ENCODE results near the gene INPP1.
"Not testable (repeated sequence)": the region's sequence is repeated elsewhere in the genome, so short reads cannot be mapped to it uniquely, and the experiment has no call there.

INPP1 gene, protein sequence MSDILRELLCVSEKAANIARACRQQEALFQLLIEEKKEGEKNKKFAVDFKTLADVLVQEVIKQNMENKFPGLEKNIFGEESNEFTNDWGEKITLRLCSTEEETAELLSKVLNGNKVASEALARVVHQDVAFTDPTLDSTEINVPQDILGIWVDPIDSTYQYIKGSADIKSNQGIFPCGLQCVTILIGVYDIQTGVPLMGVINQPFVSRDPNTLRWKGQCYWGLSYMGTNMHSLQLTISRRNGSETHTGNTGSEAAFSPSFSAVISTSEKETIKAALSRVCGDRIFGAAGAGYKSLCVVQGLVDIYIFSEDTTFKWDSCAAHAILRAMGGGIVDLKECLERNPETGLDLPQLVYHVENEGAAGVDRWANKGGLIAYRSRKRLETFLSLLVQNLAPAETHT

DNA sequence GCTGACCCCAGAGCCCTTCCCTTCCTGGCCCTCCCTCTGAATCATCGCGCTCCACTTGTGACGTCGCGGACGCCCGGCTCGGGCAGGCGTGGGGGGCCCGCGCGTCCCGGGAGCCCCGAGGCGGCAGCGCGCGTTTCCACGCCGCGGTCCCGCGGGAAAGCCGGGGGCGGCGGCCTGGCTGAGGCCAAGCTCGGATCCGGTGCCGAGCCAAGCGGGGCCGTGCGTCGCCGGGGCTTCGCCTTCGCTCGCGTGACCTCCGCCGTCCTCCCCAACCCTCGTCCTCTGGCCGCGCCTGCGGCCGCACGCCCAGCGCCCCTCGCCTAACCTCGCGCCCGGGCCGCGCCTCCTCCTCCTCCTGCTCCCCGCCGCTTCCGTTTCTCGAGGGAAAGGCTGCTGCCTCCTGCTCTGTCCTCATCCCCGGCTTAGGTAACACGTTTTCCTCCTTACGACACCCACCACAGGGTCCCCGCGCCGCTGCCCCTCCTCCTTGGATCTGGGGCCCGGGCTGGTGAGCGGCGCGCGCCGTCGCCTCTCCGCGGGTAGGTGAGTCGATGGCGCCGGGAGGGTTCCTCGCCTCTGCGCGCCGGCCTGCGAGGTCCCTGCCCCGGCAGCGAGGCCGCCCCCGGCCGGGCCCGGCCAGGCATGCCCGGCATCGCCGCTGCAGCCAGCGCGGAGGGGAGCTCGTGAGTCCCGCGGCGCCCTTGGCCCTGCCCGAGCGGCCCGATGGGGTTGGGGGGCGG lies at the start of gene INPP1:
INPP1 (plus strand) TSS at position 54 of the 740 bp plus-strand sequence. CDS start 16,514 bp downstream, outside the sequence.
- DNase-seq (ENCODE audit: low spot score) = peak; percentile 14

DNA sequence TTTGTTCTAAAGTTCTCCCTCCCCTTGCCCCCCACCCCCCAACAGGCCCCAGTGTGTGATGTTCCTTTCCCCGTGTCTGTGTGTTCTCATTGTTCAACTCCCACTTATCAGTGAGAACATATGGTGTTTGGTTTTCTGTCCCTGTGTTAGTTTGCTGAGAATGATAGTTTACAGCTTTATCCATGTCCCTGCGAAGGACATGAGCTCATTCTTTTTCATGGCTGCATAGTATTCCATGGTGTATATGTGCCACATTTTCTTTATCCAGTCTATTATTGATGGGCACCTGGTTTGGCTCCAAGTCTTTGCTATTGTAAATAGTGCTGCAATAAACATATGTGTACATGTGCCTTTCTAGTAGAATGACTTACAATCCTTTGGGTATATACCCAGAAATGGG lies 45.5 kb upstream of the INPP1 start:
- DNase-seq (ENCODE audit: low spot score) = not testable (repeated sequence)

DNA sequence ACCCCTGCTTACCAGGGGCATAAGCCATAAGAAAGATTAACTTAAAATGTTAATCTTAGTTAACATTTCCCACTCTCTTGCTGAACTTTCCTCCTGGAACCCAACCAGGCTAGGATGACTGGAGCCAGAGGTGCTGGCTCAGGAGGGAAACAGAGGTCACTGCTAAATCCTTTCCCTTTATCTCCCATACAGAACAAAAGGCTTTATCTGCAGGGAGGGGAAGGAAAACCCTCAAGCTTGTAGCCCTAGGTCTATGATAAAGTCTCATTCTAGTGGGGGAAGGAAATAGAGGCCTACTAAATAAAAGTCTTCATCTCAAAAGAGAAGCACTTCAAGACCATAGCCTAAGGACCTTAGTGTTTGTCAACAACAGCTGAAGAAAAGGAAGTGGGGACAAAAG lies 42.4 kb upstream of the INPP1 start:
- no peak for DNase-seq (ENCODE audit: low spot score)

DNA sequence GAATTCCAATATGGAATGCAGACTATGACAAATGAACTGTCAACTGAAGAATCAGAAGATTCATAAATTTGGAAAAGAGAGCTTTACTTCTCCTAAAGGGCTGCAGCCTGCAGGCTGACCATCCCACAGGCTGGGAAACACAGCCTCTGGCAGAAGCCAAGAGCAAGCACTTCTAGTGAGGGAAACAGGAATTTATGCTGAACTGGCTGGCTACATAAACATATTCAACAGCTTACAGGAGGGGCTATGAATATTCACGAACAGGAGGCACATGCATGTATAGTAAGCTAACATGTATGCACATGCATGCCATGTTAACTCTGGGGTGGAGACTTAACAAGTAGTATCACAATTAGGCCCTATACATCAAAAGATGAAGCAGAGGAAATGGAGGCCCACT lies 41.3 kb upstream of the INPP1 start:
- no peak for DNase-seq (ENCODE audit: low spot score)

DNA sequence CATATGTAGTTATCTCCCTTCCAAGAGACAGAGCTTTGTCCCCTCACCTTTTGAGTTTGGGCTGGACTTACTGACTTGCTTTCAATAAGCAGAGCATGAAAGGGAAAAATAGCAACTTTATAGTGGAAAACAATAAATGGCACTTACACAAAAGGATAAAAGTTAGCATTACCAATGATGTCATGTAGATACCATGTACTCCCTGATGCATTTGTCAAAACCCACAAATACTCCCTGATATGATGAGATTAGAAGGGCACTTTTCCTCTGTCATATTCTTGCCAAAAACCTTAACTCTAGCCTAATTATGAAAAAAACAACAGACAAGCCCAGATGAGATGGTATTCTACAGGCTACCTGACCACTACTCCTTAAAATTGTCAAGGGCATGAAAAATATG lies 39.7 kb upstream of the INPP1 start:
- DNase-seq (ENCODE audit: low spot score) = no peak

DNA sequence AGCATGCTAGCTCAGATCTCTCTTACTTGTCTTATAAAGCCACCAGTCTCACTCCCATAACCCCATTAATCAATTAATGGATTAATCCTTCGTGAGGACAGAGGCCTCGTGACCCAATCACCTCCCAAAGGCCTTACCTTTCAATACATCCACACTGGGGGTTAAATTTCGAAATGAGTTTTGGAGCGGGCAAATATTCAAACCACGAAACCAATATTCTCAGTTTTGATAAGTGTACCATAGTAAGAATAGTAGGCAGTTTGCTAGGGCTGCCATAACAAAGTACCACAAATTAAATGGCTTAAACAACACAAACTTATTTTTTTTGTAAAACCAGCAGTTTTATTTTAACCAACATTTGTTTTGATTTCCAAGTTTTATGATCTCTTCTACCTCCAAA lies 39.0 kb upstream of the INPP1 start:
- no peak for DNase-seq (ENCODE audit: low spot score)

DNA sequence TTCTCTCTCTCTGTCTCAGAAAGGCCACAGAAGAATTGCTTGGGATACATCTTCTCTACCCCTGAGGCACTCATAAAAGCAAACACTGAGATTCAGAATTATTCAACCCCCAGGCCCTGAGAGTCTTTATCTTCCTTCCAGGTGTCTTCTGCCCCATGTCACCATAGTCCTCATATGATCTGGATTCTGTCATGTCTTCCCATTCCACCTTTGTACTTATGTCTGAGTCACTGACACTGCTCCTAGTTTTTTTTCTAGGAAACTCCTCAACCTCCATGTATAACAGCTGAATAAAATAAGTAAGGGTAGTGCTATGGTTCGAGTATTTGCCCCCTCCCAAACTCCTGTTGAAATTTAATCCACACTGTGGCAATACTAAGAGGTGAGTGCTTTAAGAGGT lies 35.4 kb upstream of the INPP1 start:
- DNase-seq (ENCODE audit: low spot score) = no peak

DNA sequence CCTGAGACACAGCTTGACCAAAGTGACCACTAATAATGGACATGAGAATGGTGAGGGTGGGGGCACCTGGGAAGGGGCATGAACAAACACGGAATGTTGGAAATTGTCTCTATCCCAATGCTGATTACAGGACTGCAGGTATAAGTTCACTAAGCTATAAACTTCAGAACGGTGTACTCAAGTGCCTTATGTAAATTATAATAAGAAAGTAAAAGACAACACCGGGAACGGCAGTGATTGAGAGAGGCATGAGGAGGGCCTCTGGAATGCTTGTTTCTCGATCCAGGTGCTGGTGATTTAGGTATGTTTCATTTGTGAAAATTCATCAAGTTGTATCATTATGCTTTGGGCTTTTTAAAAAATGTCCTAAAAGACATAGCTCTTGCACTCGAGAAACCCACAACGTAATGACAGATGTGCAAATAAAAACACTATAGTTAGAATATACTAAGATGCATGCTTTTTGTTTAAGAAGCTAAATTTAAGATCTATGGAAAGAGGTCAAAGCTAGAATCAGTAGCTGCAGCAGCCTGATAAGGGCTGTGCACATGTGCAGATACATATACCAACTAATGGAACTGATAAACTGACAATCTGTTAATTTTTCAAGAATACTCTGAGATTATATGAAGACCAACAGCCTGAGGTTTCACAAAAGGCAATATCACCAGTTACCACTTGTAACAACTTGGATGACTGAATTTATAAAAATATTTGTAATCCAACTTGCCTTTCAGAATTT lies 31.3 kb upstream of the INPP1 start:
- DNase-seq (ENCODE audit: low spot score) = no peak

DNA sequence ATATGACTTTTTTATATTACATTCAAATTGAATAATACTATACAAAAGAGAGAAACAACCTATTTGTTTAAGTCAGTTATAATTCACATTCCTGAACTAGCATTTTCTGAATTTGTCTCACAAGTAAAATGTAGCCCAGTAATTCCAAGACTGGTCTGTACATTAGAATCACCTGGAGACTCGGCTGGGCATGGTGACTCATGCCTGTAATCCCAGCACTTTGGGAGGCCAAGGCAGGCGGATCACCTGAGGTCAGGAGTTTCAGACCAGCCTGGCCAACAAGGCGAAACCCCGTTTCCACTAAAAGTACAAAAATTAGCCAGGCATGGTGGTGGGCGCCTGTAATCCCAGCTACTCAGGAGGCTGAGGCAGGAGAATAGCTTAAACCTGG lies 30.8 kb upstream of the INPP1 start:
- not testable (repeated sequence) for DNase-seq (ENCODE audit: low spot score)

DNA sequence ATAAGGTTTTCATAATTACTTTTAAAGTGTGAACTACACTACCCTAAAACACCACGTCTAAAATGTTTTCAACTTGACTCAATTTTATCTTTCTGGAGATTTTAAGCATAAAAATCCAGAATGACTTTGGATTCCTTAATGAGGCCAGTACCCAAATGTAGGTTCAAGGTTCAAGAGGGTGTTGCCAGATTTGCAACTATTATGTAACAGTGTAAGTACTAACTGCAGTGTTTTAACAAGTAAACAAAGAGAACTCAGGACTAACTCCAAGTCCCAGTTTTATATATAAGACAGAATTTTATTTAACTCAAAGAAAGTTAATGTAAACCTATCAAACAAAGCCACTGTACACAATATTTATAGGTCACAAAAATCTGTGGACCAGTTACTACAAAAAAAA lies 29.5 kb upstream of the INPP1 start:
- no peak for DNase-seq (ENCODE audit: low spot score)

DNA sequence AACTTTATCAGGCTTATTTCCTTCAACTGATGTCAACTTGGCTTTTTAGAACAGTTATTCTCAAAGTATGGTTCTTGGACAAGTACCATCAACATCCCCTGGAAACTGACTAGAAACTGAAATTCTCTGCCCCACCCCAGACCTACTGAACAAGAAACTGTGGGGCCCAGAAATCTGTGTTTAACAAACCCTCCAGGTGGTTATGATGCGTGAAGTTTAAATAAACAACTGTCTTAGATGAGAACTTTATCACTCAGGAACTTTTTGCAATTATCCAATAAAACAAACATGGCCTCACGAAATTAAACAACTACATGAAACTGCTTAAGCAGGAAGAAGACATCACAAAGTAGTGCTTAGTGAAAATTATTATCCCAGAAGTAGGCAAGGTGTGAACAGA lies 28.1 kb upstream of the INPP1 start:
- no peak for DNase-seq (ENCODE audit: low spot score)

DNA sequence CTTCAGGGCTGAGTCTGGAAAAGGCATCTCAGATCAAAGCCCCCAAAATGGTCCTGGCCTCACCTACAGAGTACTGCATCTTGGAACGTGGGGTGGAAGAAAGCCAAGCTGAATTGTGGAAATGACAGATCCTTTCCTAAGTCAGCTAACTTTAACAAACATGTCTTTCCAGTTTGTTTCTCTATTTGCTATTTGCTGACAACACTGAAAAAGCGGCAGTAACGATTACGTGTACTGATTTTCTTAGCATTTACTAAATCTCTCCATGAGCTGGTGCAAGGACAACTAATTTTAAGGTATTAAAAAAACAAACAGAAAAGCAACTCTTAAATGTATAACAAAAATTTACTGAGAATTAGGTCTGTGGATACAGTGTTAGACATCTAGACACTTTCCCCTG lies 24.9 kb upstream of the INPP1 start:
- no peak for DNase-seq (ENCODE audit: low spot score)

DNA sequence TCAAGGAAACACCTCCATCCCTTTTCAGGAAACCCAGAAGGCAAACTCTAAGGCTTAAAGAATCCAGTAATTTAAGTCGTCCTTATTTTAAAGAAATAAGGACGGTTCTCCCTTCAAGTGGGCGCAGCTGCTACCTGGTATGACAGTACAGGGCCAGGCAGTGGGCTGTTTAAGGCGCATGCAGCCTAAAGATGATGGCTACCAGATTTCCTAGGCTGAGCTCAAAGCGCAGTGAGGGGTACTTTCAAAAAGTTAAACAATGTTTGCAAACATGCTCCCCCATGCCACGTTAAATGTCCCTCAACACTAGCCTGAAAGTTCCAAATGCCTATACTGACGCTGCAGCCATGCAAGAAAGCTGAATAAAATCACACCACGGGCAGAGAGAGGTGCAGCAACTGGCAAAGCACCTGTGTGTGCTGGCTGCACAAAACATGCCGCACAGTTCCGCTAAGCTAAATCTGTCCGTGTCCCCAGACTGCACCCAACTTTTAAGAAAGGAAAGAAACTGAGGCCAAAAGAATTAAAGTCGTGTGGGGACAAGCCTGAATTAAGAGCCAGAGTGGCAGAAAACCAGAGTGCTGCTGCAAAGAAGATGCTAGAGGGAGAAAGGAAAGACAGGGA lies 24.3 kb upstream of the INPP1 start:
- DNase-seq (ENCODE audit: low spot score) = no peak

DNA sequence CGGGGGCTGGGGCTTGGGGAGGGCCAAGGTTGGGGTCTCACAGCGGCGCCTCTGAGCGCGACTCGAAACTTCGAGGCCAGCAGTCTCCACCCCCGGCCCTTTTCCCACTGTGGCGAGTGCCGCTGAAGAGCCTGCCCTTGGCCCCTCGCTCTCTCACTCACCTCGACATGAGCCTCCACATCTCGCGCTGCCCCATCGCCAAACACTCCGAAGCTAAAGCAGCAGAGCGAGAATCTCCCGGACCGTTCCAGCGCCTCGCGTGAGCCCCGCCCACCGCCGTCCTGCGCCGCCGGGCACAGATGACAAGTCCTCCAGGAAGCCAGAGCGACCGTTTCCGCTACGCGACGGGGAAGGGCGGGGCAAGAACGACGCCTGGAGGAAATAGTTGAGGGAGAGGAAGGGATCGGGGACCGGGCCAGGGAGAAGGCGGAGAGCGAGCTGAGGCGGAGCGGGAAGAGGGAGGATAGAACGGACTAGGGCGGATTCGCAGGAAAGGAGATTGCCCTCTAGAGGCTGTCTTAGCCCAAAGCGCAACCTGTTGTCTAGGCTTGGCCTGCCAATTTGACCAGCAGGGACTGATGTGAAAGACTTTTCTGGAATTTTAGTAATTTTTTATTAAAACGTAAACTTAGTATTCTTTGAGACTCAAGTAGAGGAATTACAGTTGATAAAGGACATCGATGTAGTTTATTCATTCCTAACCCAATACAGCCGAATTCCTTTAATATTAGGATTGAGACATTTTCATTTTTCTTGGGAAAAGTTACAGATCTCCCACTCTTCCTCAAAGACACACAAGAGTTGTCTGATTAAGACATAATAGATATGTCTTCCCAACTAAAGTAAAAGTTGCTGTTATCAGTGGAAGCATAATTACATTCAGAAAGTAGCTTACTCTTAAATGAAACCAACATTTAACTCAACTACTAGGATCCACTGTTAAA lies 23.6 kb upstream of the INPP1 start, which contains the start of gene HIBCH:
HIBCH (minus strand) TSS at position 272 of the 944 bp plus-strand sequence; CDS start at position 196, 76 bp downstream.
- DNase-seq (ENCODE audit: low spot score) = peak; percentile 77

DNA sequence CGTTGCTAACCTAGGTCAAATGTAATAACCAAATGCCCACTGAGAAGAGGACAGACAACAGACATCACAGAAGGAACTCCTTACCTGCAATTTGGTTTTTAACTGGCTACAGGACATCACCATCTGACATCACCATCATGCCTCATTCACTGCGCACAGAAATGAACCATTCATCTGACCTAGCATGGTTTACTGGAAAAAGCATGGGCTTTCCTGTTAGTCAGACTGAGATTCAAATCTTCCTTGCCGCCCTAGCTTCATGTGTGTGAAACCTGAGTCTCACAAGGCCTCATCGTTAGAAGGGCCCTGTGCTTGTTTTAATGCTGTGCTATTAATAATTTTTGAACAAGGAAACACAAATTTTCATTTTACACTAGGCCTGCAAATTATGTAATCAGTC lies 22.7 kb upstream of the INPP1 start:
- DNase-seq (ENCODE audit: low spot score) = no peak

DNA sequence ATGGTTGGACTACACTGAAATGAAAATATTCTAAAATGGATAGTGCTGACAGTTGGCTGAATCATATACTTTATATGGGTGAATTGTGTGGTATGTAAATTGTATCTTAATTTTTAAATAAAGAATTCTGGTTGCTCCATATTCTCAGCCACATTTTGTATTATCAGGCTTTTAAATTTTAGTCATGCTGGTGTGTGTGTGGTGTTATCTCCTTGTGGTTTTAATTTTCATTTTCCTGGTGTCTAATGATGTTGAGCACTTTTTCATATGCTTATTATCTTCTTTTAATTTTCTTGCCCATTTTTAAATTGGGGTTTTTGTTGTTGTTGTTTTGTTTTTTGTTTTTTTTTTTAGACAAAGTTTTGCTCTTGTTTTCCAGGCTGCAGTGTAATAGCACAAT lies 20.0 kb upstream of the INPP1 start:
- DNase-seq (ENCODE audit: low spot score) = no peak

DNA sequence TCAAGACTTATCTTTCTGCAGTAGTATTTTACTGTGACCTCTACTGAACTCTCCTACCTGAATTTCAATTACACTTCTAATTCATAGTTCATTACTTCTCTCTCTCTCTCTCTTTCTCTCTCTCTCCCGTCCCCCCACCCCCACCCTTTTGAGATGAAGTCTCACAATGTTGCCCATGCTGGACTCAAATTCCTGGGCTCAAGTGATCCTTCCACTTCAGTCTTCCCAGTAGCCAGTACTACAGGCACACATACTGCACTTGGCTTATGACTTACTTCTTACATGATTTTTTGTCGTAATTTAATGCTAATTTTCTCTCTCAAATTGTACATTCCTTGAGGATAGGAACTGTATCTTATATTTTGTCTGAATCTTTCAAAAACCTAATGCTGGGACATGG lies 17.8 kb upstream of the INPP1 start:
- DNase-seq (ENCODE audit: low spot score) = no peak

DNA sequence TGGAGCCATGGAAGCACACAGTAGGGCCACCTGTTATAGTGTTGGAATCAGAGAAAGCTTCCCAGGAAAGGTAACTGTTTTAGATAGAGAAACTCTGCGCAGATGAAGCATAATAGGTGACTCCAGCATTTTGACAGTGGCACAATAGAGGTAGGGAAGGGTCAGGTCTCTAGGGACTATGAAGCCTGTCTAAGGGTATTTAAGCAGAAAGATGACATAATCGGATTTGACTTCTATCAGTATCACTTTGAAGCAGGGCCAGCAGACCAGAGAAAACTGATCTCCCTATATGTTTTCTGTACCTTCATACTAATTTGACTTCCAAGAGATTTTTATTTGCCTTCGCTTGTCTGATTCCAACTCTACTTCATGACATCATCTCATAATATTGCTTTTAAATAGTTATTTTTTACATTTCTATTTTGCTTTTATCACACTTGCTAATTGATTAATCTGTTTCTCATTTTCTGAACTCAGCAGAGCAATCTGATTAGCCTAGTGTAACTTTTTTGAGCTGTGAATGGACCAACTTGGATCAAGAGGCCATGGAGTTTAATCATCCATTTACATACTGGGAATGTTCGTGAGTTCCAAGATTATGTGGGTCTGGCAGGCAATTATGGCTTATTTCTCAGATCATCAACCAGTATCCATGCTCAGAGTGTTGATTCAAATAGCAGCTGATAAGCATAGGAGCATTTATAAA lies 15.4 kb upstream of the INPP1 start:
- no peak for DNase-seq (ENCODE audit: low spot score)

DNA sequence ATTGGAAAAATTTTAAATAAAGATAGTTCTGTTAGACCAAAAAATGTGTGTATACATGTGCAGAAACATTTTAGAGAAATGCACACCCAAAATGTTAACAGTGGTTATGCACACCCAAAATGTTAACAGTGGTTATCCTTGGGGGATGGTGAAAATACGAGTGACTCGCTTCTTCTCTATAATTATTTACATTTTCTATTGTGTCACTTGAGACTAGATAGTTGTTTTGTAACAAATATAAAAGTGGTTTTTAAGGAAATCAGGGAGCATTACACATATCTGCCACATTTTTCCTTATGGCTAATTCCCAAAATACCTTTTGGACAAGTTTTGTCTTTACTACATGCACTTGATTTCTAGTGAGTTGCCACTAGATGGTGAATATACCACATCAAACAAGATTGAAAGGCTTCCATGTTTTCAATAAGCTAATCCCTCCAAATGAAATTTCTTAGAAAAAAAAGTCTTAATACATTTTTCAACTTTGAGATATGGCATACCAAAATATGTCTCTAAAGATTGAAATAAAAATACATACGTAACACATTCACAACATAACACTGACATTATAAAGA lies 14.7 kb upstream of the INPP1 start:
- no peak for DNase-seq (ENCODE audit: low spot score)

DNA sequence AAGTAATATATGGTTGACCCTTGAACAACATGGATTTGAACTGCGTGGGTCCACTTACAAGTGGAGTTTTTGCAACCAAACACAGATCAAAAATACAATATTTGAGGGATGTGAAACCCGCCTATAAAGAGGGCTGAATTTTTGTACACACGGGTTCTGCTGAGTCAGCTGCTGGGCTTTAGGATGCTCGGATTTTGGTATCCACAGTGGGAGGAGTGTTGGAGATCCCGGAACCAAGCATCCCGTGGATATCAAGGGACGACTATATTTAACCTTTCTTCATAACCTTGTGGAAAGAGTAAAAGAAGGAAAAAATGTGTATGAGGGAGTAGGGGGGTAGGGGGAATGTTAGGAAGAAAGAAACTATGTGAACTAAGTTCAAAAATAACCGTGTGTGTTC lies 10.0 kb upstream of the INPP1 start:
- no peak for DNase-seq (ENCODE audit: low spot score)
